HL-60 (cell line): Measurements from ENCODE around the gene ARHGEF4.

Source experiments
- DNase-seq, 2 experiments: peaks; one replicate each; pipeline ENCODE4 v3.0.0-alpha.2; 2010 to 2020; ENCODE audit warnings: low read depth in 1 of 2, low spot score in 1 of 2
- H3K27ac ChIP-seq: fragments of 250-450 bp; sonication (Bioruptor Pico); replicated peaks from 2 replicates; pipeline ENCODE4 v1.5.1; 2020; ENCODE audit warnings: mild to moderate bottlenecking, moderate library complexity
- H3K27me3 ChIP-seq: fragments of 250-450 bp; sonication (Bioruptor Pico); 2 replicates; pipeline ENCODE4 v1.5.1; 2021; ENCODE audit warnings: mild to moderate bottlenecking, moderate library complexity; ENCODE audit not compliant: insufficient read depth, poor library complexity, severe bottlenecking
- H3K4me3 ChIP-seq: replicated peaks from 2 replicates; pipeline ENCODE4 v1.5.1; 2011; ENCODE audit warnings: mild to moderate bottlenecking, control low read depth, low read length; ENCODE audit not compliant: insufficient read depth
- GABPA ChIP-seq: IDR thresholded peaks from 2 replicates; pipeline ENCODE4 v1.6.1; 2012; ENCODE audit warnings: low read depth
- POLR2AphosphoS5 ChIP-seq: IDR thresholded peaks from 2 replicates; pipeline ENCODE4 v1.6.1; 2012; ENCODE audit warnings: low read depth
- SPI1 ChIP-seq: IDR thresholded peaks from 2 replicates; pipeline ENCODE4 v1.6.1; 2012; ENCODE audit warnings: low read depth, mild to moderate bottlenecking, borderline replicate concordance
- TF ChIP-seq, protein P1 (sequence below): IDR thresholded peaks from 2 replicates; pipeline ENCODE4 v1.6.1; 2012; ENCODE audit warnings: low read depth; ENCODE audit not compliant: insufficient replicate concordance
- TF ChIP-seq, protein P2 (sequence below): IDR thresholded peaks from one replicate; pipeline ENCODE4 v1.5.1; 2011; ENCODE audit warnings: low read length, control low read depth, inconsistent platforms; ENCODE audit not compliant: insufficient read depth

Gene ARHGEF4

DNA sequence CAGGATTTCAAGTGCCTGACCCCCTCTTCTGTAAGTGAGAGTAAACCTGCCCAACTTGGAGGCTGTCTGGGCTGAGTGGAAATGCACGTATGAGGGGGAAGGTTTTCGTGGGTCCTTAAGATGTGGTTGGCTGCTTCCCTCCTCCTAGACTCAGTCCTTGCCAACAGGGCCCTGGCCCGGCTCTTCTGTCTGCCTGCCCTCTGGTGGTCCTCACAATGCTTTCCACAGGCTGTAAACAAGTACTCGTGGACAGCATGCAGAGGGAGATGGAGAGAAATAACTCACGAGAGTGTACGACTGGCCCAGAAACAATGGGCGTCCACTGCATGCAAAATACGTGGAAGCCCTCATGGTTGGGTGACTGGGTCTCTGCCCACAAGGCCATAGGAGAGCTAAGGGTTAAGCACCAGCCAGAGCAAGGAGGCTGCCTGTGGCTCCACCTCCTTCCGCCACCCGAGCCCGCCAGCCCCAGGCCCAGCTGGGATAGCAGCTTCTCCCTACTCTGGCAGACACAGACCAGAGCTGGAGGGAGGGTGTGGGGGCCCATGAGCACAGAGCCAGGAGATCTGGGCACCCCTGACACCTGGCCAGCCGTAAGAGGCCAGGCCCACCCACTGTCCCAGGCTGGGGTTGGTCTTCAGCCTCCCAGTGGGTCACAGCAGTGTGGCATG is 17.0 kb upstream of the ARHGEF4 start:
- DNase-seq = no peak

DNA sequence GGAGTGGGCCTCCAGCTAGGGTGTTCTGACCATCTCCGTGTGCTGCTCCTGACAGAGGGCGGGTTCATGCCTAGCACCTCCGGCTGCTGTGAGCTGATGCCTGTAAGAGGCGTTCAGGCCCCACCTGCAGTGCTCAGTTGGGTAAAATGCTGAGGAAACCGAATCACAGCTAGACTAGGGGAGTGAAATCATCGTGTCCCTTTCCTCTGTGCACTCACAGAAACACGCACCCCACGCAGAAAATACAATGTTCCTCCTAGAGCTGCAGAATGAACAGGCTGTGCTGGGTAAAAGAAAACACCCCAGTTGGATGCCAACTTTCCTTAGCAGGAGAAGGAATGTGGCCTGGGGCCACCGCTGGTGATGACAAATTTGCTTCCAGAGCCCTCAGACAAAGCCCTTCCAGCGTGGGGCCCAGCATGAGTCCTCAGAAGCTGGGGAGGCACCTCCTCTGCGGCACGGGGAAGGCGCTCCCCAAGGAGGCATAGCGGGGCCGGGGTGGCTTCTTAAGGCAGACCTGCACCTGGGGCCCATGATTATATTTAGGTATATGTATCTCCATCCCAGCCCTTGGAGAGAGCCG is 16.3 kb upstream of the ARHGEF4 start:
- H3K4me3 ChIP-seq = no peak overlapping the region
- no peak for DNase-seq
- no peak overlapping the region for H3K27ac ChIP-seq
- peaks cover 3% of the 10 kb centered on the region for H3K27me3 ChIP-seq
- TF ChIP-seq, protein P1, sequence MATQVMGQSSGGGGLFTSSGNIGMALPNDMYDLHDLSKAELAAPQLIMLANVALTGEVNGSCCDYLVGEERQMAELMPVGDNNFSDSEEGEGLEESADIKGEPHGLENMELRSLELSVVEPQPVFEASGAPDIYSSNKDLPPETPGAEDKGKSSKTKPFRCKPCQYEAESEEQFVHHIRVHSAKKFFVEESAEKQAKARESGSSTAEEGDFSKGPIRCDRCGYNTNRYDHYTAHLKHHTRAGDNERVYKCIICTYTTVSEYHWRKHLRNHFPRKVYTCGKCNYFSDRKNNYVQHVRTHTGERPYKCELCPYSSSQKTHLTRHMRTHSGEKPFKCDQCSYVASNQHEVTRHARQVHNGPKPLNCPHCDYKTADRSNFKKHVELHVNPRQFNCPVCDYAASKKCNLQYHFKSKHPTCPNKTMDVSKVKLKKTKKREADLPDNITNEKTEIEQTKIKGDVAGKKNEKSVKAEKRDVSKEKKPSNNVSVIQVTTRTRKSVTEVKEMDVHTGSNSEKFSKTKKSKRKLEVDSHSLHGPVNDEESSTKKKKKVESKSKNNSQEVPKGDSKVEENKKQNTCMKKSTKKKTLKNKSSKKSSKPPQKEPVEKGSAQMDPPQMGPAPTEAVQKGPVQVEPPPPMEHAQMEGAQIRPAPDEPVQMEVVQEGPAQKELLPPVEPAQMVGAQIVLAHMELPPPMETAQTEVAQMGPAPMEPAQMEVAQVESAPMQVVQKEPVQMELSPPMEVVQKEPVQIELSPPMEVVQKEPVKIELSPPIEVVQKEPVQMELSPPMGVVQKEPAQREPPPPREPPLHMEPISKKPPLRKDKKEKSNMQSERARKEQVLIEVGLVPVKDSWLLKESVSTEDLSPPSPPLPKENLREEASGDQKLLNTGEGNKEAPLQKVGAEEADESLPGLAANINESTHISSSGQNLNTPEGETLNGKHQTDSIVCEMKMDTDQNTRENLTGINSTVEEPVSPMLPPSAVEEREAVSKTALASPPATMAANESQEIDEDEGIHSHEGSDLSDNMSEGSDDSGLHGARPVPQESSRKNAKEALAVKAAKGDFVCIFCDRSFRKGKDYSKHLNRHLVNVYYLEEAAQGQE = no peak
- TF ChIP-seq GABPA (no peak), POLR2AphosphoS5 (no peak), SPI1 (no peak)
- TF ChIP-seq, protein P2, sequence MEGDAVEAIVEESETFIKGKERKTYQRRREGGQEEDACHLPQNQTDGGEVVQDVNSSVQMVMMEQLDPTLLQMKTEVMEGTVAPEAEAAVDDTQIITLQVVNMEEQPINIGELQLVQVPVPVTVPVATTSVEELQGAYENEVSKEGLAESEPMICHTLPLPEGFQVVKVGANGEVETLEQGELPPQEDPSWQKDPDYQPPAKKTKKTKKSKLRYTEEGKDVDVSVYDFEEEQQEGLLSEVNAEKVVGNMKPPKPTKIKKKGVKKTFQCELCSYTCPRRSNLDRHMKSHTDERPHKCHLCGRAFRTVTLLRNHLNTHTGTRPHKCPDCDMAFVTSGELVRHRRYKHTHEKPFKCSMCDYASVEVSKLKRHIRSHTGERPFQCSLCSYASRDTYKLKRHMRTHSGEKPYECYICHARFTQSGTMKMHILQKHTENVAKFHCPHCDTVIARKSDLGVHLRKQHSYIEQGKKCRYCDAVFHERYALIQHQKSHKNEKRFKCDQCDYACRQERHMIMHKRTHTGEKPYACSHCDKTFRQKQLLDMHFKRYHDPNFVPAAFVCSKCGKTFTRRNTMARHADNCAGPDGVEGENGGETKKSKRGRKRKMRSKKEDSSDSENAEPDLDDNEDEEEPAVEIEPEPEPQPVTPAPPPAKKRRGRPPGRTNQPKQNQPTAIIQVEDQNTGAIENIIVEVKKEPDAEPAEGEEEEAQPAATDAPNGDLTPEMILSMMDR = no peak

More for the DNA sequence above, 17.0 kb upstream of the ARHGEF4 start:
- no peak overlapping the region for H3K27ac ChIP-seq
- no peak for TF ChIP-seq GABPA
- TF ChIP-seq, protein P1 = no peak
- TF ChIP-seq, protein P2 = no peak
- no peak for TF ChIP-seq POLR2AphosphoS5
- no peak for TF ChIP-seq SPI1
- H3K4me3 ChIP-seq = no peak overlapping the region
- H3K27me3 ChIP-seq = peaks cover 3% of the 10 kb centered on the region

DNA sequence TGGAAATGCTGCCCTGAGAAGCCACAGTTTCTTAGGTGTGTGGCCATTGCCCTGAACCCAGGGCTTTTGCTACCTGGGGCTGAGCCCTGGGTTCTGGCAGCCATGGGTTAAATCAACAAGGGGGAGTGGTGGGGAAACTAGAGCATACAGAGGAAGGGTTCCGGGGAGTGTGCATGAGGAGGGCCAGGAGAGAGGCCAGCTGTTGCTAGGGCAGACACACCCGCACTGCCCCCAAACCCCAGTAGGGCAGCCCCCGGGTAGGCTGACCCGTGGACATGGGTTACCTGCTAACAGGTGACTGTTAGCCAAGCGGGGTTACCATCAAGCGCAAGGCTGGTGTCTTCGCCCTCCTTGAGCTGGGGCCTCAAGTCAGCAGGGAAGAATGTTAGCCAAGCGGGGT is 14.8 kb upstream of the ARHGEF4 start:
- Histone ChIP-seq H3K4me3 (no peak overlapping the region), H3K27me3 (peaks cover 3% of the 10 kb centered on the region)
- no peak for TF ChIP-seq SPI1

DNA sequence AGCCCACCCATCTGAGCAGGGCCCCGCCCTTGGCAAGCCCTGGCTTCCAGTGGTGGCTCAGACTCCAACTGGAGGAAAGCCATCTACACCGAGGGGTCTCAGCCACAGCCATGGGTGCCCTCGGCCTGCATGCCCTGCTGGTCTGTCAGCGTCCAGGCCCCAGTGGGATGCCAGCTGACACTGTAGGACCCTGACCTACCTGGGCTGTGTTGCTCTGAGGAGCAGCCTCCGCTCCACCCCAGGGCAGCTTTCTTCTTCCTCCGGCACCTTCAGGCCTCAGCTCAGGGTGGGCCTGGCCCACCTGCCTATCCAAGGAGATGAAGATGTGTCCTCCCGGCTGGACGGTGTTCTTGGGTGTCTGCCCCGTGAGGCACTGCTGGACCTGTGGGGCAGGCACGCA is 13.9 kb upstream of the ARHGEF4 start:
- H3K27ac ChIP-seq = no peak overlapping the region
- H3K27me3 ChIP-seq = peaks cover 3% of the 10 kb centered on the region

More for the DNA sequence above, 14.8 kb upstream of the ARHGEF4 start:
- no peak overlapping the region for H3K27ac ChIP-seq
- no peak for DNase-seq

More for the DNA sequence above, 13.9 kb upstream of the ARHGEF4 start:
- DNase-seq = no peak
- H3K4me3 ChIP-seq = no peak overlapping the region
- TF ChIP-seq POLR2AphosphoS5 (no peak), SPI1 (no peak), GABPA (no peak)
- TF ChIP-seq, protein P1 = no peak
- TF ChIP-seq, protein P2 = no peak
